Neutrophil (primary cell): ENCODE data around the gene SEC14L6.

Experiments used
- H3K27ac ChIP-seq: fragments of 200-600 bp; sonication (generic); 2 replicates; pipeline ENCODE4 v1.5.1; 2016; ENCODE audit warnings: mild to moderate bottlenecking, moderate library complexity
- H3K27me3 ChIP-seq: fragments of 200-600 bp; sonication (generic); 2 replicates; pipeline ENCODE4 v1.6.0; 2016; ENCODE audit warnings: mild to moderate bottlenecking
- H3K36me3 ChIP-seq: fragments of 200-600 bp; sonication (generic); 2 replicates; pipeline ENCODE4 v1.5.1; 2017
- H3K4me1 ChIP-seq, 2 experiments: fragments of 200-600 bp in 1 of 2; sonication (generic) in 1 of 2; 1 replicate in 1 of 2; 2 replicates in 1 of 2; pipeline versions ENCODE4 v1.5.1 to v1.6.1; 2013 to 2016; ENCODE audit warnings: low read depth in 1 of 2, low read length in 1 of 2, mild to moderate bottlenecking in 1 of 2, moderate library complexity in 1 of 2; ENCODE audit not compliant: control insufficient read depth in 1 of 2, insufficient read depth in 1 of 2
- H3K4me3 ChIP-seq, 2 experiments: fragments of 200-600 bp in 1 of 2; sonication (generic) in 1 of 2; 1 replicate in 1 of 2; 2 replicates in 1 of 2; pipeline ENCODE4 v1.5.1; 2013 to 2016; ENCODE audit warnings: low read depth in 1 of 2, low read length in 1 of 2, mild to moderate bottlenecking in 1 of 2, moderate library complexity in 1 of 2
- H3K9me3 ChIP-seq: fragments of 200-600 bp; sonication (generic); 2 replicates; pipeline ENCODE4 v1.5.1; 2016
- CTCF ChIP-seq: fragments of 200-600 bp; sonication (generic); IDR thresholded peaks from 2 replicates; pipeline ENCODE4 v1.5.1; 2016; ENCODE audit warnings: antibody characterized with exemption

Gene SEC14L6

GRCh38 chr22:30479981-30480380 lies 66.6 kb downstream of the SEC14L6 start:
- peaks cover 31% of the 10 kb centered on the region for H3K27me3 ChIP-seq

GRCh38 chr22:30474683-30475424 lies 71.7 kb downstream of the SEC14L6 start:
- no peak overlapping the region for H3K27ac ChIP-seq
- H3K4me3 ChIP-seq, result no peak overlapping the region
- peaks cover 49% of the 10 kb centered on the region for H3K27me3 ChIP-seq
- no peaks in the 10 kb centered on the region for H3K4me1 ChIP-seq
- no peak for TF ChIP-seq CTCF
- no peaks in the 10 kb centered on the region for H3K36me3 ChIP-seq
- H3K9me3 ChIP-seq, result no peaks in the 10 kb centered on the region

More at GRCh38 chr22:30479981-30480380, 66.6 kb downstream of the SEC14L6 start:
- no peak for TF ChIP-seq CTCF
- Histone ChIP-seq H3K36me3 (no peaks in the 10 kb centered on the region), H3K9me3 (no peaks in the 10 kb centered on the region), H3K27ac (no peak overlapping the region), H3K4me1 (no peaks in the 10 kb centered on the region), H3K4me3 (no peak overlapping the region)

- H3K36me3 ChIP-seq, result no peaks in the 10 kb centered on the region
- no peak overlapping the region for H3K4me3 ChIP-seq
- TF ChIP-seq CTCF, result no peak
- H3K27ac ChIP-seq, result no peak overlapping the region
- no peaks in the 10 kb centered on the region for H3K4me1 ChIP-seq
- no peaks in the 10 kb centered on the region for H3K9me3 ChIP-seq
- peaks cover 50% of the 10 kb centered on the region for H3K27me3 ChIP-seq
These were observed 72.4 kb downstream of the SEC14L6 start for GRCh38 chr22:30474121-30474520.

- Histone ChIP-seq H3K27ac (no peak overlapping the region), H3K4me1 (no peaks in the 10 kb centered on the region), H3K36me3 (no peaks in the 10 kb centered on the region), H3K27me3 (peaks cover 50% of the 10 kb centered on the region), H3K9me3 (no peaks in the 10 kb centered on the region), H3K4me3 (no peak overlapping the region)
- TF ChIP-seq CTCF, result no peak
These were observed 73.4 kb downstream of the SEC14L6 start for GRCh38 chr22:30472994-30473720.
